ENCODE data around the gene C14orf180.

The C14orf180 gene

DNA sequence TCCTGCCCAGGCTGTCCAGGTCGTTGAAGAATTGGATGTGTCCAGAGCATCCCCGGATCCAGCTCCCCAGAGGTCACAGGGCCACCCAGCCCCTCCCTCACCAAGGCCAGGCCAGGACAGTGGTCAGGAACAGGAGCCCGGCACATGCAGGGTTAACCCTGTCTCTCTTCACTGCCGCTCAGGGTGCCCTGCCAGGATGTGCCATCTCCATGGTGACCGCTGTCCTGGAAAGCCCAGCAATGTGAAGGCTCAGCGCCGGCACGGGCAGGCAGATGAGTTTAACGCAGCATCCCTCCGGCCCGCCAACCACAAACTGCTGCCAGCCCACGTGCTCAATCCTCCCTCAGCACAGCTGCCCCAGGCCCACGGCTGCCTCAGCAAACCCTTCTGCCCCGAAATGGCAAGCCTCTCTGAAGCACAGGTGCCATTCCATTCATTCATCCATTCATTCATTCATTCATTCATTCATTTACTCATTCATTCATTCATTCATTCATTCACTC lies 20.6 kb downstream of the C14orf180 start:
- peaks cover 10% of the 10 kb centered on the region for H3K27me3 ChIP-seq (ENCODE audit: control insufficient read depth, insufficient read depth, low read length)
- H3K4me1 ChIP-seq (ENCODE audit: control insufficient read depth, insufficient read depth, low read length), result no peaks in the 10 kb centered on the region
- H3K9ac ChIP-seq (ENCODE audit: low read depth, low read length), result no peak overlapping the region
- no peak overlapping the region for H3K4me3 ChIP-seq (ENCODE audit: low read depth, low read length)
- no peaks in the 10 kb centered on the region for H3K36me3 ChIP-seq (ENCODE audit: control insufficient read depth, insufficient read depth, low read length)
- H3K9me3 ChIP-seq (ENCODE audit: control insufficient read depth, insufficient read depth, low read length), result no peaks in the 10 kb centered on the region

DNA sequence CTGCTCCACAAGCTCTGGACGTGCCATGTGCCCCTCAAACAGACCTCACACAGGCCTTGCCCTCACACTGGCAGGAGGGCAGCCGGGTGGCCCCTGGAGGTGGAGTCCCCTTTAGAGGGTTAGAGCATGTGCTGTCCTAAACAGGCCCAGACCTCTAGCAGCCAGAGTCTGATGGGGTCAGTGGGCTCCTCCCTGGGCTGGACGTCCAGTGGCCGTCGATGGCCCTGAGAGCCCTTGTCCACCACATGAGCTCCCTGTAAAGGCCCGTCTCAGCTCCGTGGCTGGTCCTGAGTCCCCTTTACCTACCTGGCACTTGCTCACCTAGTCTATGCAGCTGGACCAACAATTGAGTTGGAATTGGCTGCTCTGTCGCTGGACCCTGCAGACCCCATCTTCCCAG lies 21.2 kb downstream of the C14orf180 start:
- no peaks in the 10 kb centered on the region for H3K4me1 ChIP-seq (ENCODE audit: control insufficient read depth, insufficient read depth, low read length)
- peaks cover 16% of the 10 kb centered on the region for H3K27me3 ChIP-seq (ENCODE audit: control insufficient read depth, insufficient read depth, low read length)
- no peaks in the 10 kb centered on the region for H3K9me3 ChIP-seq (ENCODE audit: control insufficient read depth, insufficient read depth, low read length)
- no peak overlapping the region for H3K4me3 ChIP-seq (ENCODE audit: low read depth, low read length)
- no peak overlapping the region for H3K9ac ChIP-seq (ENCODE audit: low read depth, low read length)
- H3K36me3 ChIP-seq (ENCODE audit: control insufficient read depth, insufficient read depth, low read length), result no peaks in the 10 kb centered on the region

DNA sequence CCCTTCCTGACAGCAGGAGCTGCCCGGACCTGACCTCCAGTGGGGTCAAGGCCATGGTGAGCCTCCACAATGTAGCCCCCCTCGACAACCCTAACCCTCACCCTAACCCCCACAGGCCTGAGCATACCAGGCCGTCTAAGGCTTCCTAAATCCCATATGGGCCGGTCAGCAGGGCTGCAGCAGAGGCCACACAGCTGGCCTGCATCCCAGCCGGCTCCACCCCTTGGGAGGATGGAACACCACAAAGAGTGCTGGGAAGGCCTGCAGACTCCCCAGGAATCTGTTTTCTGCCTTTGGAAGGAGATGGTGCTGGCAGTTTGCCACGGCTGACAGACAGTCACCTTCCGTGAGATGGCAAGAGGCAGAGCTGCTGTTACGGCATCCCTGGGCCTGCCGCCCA lies 22.2 kb downstream of the C14orf180 start:
- peaks cover 18% of the 10 kb centered on the region for H3K27me3 ChIP-seq (ENCODE audit: control insufficient read depth, insufficient read depth, low read length)

DNA sequence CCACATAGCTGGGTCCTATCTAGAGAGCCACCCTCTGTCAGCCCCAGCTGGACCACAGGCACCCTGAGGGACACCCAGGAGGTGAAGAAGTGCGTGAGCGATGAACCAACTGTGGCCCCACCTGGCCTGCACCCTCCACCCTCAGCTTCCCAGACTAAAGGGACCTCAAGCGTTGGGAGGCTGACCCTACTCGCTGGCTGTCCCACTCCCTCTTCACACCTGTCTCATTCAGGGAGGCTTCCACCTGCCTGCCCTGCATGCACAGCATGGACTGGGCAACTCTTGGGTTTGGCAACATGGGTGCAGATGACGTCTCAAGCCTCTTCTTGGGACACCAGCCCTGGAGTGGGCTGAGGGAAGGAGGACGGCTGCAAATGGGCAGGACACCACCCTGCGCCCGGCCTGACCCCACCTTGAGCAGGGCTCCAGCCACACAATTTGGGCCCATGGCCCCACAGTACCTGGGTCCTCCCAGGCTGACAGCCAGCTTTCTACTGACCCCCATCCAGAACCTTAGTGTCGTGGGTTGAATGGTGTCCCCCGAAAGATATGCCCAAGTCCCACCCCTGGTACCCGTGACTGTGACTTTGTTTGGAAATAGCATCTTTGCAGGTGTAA lies 22.9 kb downstream of the C14orf180 start:
- H3K9ac ChIP-seq (ENCODE audit: low read depth, low read length), result no peak overlapping the region
- H3K4me1 ChIP-seq (ENCODE audit: control insufficient read depth, insufficient read depth, low read length), result no peaks in the 10 kb centered on the region
- no peak overlapping the region for H3K4me3 ChIP-seq (ENCODE audit: low read depth, low read length)
- no peaks in the 10 kb centered on the region for H3K9me3 ChIP-seq (ENCODE audit: control insufficient read depth, insufficient read depth, low read length)
- H3K36me3 ChIP-seq (ENCODE audit: control insufficient read depth, insufficient read depth, low read length), result no peaks in the 10 kb centered on the region
- H3K27me3 ChIP-seq (ENCODE audit: control insufficient read depth, insufficient read depth, low read length), result peaks cover 18% of the 10 kb centered on the region

More for the DNA sequence above, 22.2 kb downstream of the C14orf180 start:
- Histone ChIP-seq H3K36me3 (ENCODE audit: control insufficient read depth, insufficient read depth, low read length) (no peaks in the 10 kb centered on the region), H3K4me3 (ENCODE audit: low read depth, low read length) (no peak overlapping the region), H3K4me1 (ENCODE audit: control insufficient read depth, insufficient read depth, low read length) (no peaks in the 10 kb centered on the region), H3K9ac (ENCODE audit: low read depth, low read length) (no peak overlapping the region), H3K9me3 (ENCODE audit: control insufficient read depth, insufficient read depth, low read length) (no peaks in the 10 kb centered on the region)

DNA sequence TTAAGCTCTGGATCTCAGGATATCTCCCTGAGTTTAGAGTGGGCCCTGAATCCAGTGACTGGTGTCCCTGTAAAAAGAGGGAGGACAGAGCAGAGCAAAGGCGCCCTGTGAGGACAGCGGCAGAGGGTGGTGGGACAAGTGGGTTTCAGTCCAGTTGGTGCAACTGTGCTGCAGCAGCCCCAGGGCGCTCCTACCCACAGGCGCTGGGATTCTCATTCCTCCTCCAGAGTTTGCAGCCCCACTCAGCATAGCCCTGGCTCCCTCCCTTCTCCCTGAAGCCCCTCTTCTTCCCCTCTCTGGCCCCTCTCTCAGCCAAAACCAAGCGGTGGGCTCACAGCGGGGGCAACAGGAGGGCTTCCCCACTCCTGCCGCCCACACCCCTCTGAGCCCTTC lies 23.4 kb downstream of the C14orf180 start:
- no peaks in the 10 kb centered on the region for H3K9me3 ChIP-seq (ENCODE audit: control insufficient read depth, insufficient read depth, low read length)
- H3K36me3 ChIP-seq (ENCODE audit: control insufficient read depth, insufficient read depth, low read length), result no peaks in the 10 kb centered on the region
- no peak overlapping the region for H3K4me3 ChIP-seq (ENCODE audit: low read depth, low read length)
- peaks cover 18% of the 10 kb centered on the region for H3K27me3 ChIP-seq (ENCODE audit: control insufficient read depth, insufficient read depth, low read length)
- H3K4me1 ChIP-seq (ENCODE audit: control insufficient read depth, insufficient read depth, low read length), result no peaks in the 10 kb centered on the region
- no peak overlapping the region for H3K9ac ChIP-seq (ENCODE audit: low read depth, low read length)

DNA sequence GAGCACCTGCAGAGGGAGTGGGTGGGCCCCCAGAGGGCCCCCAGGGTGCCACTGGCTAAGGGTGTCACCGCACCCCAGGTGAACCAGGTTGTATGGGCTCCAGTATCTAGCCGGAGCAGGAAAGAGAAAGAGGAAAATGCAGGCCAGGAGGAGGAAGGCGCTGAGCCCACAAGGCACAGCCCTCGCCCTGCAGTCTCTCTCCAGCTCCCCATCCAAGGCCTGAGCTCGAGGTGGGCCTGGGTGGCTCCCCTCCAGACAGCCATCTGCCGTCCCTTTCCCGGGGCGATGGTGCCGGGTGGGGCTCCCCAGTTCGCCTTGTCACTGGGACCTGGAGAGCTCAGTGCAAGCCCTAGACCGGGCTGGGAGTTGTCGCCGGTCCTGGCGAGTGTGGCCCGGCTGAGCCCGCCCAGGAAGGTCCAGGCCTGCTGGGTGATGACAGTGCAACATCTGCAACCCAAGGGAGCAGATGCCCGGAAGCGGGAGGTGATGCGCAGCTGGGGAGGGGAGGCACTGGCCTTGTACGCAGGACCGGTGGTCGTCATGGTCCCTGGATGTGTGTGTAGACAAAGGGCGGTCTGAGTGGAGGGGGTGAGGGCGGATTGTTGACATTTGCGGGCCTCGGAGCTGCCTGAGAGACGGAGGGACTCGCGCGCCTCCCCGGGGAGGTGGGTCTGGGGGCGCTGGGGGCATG lies 24.3 kb downstream of the C14orf180 start:
- no peaks in the 10 kb centered on the region for H3K4me1 ChIP-seq (ENCODE audit: control insufficient read depth, insufficient read depth, low read length)
- no peaks in the 10 kb centered on the region for H3K36me3 ChIP-seq (ENCODE audit: control insufficient read depth, insufficient read depth, low read length)
- H3K9me3 ChIP-seq (ENCODE audit: control insufficient read depth, insufficient read depth, low read length), result no peaks in the 10 kb centered on the region
- H3K4me3 ChIP-seq (ENCODE audit: low read depth, low read length), result peak overlapping the region; percentile 48
- H3K27me3 ChIP-seq (ENCODE audit: control insufficient read depth, insufficient read depth, low read length), result peaks cover 18% of the 10 kb centered on the region
- no peak overlapping the region for H3K9ac ChIP-seq (ENCODE audit: low read depth, low read length)

DNA sequence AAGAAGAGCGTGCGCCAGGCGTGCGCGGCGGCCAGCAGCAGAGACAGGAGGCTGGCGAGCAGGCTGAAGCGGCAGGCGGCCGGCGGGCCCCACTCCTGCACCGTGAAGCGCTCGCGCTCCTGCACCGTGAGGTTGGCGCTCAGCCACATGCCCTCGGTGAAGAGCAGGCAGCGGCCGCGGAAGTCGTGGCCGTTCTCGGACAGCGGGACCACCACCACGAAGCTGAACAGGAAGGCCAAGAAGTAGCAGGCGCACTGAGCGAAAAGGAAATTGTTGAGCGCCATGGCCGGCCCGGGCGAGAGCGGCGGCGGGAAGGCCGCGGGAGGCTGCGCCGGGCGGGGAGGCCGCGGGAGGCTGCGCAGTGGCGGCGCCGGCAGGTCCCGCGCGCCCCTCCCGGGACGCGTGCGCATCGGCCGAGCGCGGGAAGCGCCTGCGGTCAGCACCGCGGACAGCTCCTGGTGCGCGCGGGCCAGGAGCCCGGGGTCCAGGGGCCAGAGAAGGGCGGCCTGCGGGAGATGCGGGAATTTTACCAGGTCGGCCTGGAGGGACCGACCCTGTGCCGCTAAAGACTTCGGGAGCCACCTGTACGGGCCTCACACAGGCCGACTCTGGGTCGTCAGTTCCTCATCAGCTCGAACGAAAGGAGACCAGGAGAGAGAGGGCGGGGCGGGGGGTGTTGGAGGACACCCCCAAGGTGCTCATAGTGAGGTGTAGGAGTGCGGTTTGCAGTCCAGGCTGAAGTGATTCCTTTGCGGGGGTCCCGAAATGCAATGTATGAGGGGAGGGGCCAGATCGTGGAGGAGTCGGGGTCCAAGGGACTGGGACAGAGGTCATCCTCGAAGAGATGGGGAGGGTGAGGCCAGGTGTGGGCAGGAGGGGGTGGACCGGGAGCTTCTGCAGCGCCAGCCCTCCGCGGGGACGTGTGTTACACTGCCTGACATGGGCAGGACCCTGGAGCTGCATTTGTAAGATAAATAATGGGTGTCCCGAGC lies 25.2 kb downstream of the C14orf180 start, which contains the start of gene TMEM179:
Gene TMEM179 (minus strand): TSS at position 315 of the 992 bp plus-strand sequence. CDS start 31 bp downstream, at position 284.
- H3K4me3 ChIP-seq (ENCODE audit: low read depth, low read length), result peak within 1 kb of the TSS; percentile 48
- H3K36me3 ChIP-seq (ENCODE audit: control insufficient read depth, insufficient read depth, low read length), result peaks cover 1% of the 10 kb centered on the region
- peaks cover 18% of the 10 kb centered on the region for H3K27me3 ChIP-seq (ENCODE audit: control insufficient read depth, insufficient read depth, low read length)
- H3K9ac ChIP-seq (ENCODE audit: low read depth, low read length), result no peak within 1 kb of the TSS
- H3K9me3 ChIP-seq (ENCODE audit: control insufficient read depth, insufficient read depth, low read length), result no peaks in the 10 kb centered on the region
- H3K4me1 ChIP-seq (ENCODE audit: control insufficient read depth, insufficient read depth, low read length), result no peaks in the 10 kb centered on the region

DNA sequence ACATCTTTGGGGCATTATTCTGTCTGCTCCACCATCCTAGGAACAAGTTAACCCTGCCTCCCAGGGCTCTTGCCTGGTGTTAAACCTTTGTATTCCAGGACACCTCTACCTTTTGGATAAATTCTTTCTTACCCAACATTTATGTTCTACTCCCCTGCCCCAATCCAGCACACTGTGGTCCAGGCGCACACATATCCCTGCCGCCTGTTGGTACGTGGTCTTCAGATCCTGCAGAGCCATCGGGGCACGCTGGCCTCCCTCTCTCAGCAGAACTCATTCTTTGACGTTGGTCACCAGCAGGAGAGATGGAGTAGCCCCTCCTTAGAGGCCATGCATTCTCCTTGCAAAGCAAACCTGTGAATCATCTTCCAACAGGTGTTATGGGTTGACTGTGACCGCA lies 30.1 kb downstream of the C14orf180 start:
- peaks cover 3% of the 10 kb centered on the region for H3K36me3 ChIP-seq (ENCODE audit: control insufficient read depth, insufficient read depth, low read length)
- H3K27me3 ChIP-seq (ENCODE audit: control insufficient read depth, insufficient read depth, low read length), result peaks cover 11% of the 10 kb centered on the region
- H3K9me3 ChIP-seq (ENCODE audit: control insufficient read depth, insufficient read depth, low read length), result no peaks in the 10 kb centered on the region
- no peak overlapping the region for H3K4me3 ChIP-seq (ENCODE audit: low read depth, low read length)
- H3K4me1 ChIP-seq (ENCODE audit: control insufficient read depth, insufficient read depth, low read length), result no peaks in the 10 kb centered on the region
- no peak overlapping the region for H3K9ac ChIP-seq (ENCODE audit: low read depth, low read length)

DNA sequence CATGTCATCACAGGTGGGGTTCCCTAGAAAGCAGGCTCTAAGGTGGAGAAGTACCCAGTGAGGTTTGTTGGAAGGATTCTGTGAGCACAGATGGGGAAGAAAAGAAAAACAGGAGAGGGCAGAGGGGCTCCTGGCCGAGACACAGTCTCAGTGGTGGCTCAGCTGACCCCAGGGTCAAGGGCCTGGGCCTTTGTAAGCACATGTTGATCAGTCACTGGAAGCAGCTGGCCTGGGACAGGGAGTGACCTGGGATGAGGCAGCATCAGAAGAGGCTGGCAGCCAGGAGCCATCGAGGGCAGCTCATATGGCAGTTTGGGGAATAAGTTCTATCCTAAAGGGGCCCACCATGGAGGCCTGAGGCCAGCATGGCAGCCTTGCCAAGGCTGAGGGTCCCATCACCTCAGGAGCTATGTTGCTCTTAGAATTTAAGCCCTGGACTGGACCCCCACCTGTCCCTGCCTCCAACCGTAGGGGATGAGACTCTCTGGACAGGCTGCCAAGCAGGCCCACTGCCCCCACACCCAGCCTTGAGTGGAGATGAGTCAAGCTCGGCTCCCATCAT lies 31.3 kb downstream of the C14orf180 start:
- Histone ChIP-seq H3K4me3 (ENCODE audit: low read depth, low read length) (no peak overlapping the region), H3K9ac (ENCODE audit: low read depth, low read length) (no peak overlapping the region), H3K27me3 (ENCODE audit: control insufficient read depth, insufficient read depth, low read length) (peaks cover 1% of the 10 kb centered on the region), H3K4me1 (ENCODE audit: control insufficient read depth, insufficient read depth, low read length) (no peaks in the 10 kb centered on the region), H3K36me3 (ENCODE audit: control insufficient read depth, insufficient read depth, low read length) (peaks cover 3% of the 10 kb centered on the region), H3K9me3 (ENCODE audit: control insufficient read depth, insufficient read depth, low read length) (no peaks in the 10 kb centered on the region)

DNA sequence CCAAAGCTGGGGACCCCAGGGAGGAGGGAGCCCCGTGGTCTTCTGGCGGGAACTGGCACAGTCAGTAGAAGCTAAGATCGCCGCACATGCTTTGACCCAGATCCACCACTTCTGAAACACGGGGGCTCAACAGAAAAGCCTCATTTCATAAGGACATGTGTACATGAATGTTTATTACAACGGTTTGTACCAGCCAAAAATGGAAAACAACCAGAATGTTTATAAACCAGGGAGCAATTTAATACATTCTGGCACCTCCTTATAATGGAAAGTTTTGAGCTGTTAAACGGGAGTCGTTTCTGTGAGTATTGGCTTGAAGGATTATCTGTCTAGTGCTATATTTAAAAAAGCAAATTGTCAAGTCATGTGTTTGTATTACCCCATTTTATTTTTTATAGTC lies 32.3 kb downstream of the C14orf180 start:
- Histone ChIP-seq H3K9me3 (ENCODE audit: control insufficient read depth, insufficient read depth, low read length) (no peaks in the 10 kb centered on the region), H3K36me3 (ENCODE audit: control insufficient read depth, insufficient read depth, low read length) (peaks cover 3% of the 10 kb centered on the region), H3K4me3 (ENCODE audit: low read depth, low read length) (no peak overlapping the region), H3K4me1 (ENCODE audit: control insufficient read depth, insufficient read depth, low read length) (no peaks in the 10 kb centered on the region), H3K9ac (ENCODE audit: low read depth, low read length) (no peak overlapping the region), H3K27me3 (ENCODE audit: control insufficient read depth, insufficient read depth, low read length) (no peaks in the 10 kb centered on the region)

DNA sequence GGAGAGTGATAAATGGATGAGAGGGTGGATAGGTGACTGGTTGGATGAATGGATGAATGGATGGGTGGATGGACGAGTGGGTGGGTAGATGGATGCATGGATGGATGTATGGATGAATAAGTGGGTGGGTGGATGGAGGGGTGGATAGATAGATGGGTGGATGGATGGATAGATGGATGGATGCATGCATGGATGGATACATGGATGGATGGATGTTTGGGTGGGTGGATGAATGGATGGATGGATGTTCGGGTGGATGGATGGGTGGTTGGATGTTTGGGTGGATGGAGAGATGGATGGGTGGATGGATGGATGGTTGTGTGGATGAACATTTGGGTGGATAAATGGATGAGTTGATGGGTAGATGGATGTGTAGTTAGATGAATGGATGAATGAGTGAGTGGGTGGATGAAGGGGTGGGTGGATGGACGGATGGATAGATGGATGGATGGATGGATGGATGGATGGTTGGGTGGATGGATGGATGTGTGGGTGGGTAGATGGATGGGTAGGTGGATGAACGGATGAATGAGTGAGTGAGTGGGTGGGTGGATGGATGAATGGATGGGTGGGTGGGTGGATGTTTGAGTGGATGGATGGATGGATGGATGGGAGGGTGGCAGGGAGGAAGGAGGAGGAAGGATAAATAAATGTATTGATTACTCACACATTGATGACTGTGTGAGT lies 34.7 kb downstream of the C14orf180 start:
- peaks cover 3% of the 10 kb centered on the region for H3K36me3 ChIP-seq (ENCODE audit: control insufficient read depth, insufficient read depth, low read length)
- no peaks in the 10 kb centered on the region for H3K4me1 ChIP-seq (ENCODE audit: control insufficient read depth, insufficient read depth, low read length)
- H3K9me3 ChIP-seq (ENCODE audit: control insufficient read depth, insufficient read depth, low read length), result no peaks in the 10 kb centered on the region
- no peaks in the 10 kb centered on the region for H3K27me3 ChIP-seq (ENCODE audit: control insufficient read depth, insufficient read depth, low read length)
- H3K9ac ChIP-seq (ENCODE audit: low read depth, low read length), result no peak overlapping the region
- H3K4me3 ChIP-seq (ENCODE audit: low read depth, low read length), result no peak overlapping the region

Measured in iPS-15b (cell line).